Activated CD4-positive, alpha-beta T cell treated with anti-CD3 and anti-CD28 coated beads for 36 hours (primary cell): ENCODE results near the gene MECR. TPM values are rescaled to one million over a fixed set of nuclear protein-coding genes. Genes with fewer than 3 reads are reported as not detected.
"Not testable (repeated sequence)": the region's sequence is repeated elsewhere in the genome, so short reads cannot be mapped to it uniquely, and the experiment has no call there.

ENCODE experiments used
- ATAC-seq: fragments of 200-7000 bp; cut with Tn5 transposase; one replicate; pipeline ENCODE4 v1.10.0; 2021; ENCODE audit warnings: mild to moderate bottlenecking, moderate library complexity
- CTCF ChIA-PET: fragments of 350-600 bp; sonication (Branson Sonifier 250); formaldehyde crosslinking; loops from one replicate; lab custom pipeline; 2021; ENCODE audit warnings: antibody characterized with exemption; lab: Charles Lee
- POLR2A ChIA-PET: fragments of 350-600 bp; sonication (Branson Sonifier 250); formaldehyde crosslinking; loops from one replicate; lab custom pipeline; 2021; ENCODE audit warnings: antibody characterized with exemption, inconsistent platforms; lab: Charles Lee
- DNase-seq: peaks from one replicate; pipeline ENCODE4 v3.0.0-alpha.2; 2020
- H3K27ac Mint-ChIP-seq: one replicate; pipeline ENCODE4 v1.8.0; 2021; ENCODE audit warnings: mixed read lengths
- H3K27me3 Mint-ChIP-seq: one replicate; pipeline ENCODE4 v1.8.0; 2021; ENCODE audit warnings: mixed read lengths
- H3K36me3 Mint-ChIP-seq: one replicate; pipeline ENCODE4 v1.8.0; 2021; ENCODE audit warnings: low read depth, mixed read lengths
- H3K4me1 Mint-ChIP-seq: one replicate; pipeline ENCODE4 v1.8.0; 2021; ENCODE audit warnings: mixed read lengths
- H3K4me3 Mint-ChIP-seq: one replicate; pipeline ENCODE4 v1.8.0; 2021; ENCODE audit warnings: mild to moderate bottlenecking, moderate library complexity, mixed read lengths
- H3K9me3 Mint-ChIP-seq: one replicate; pipeline ENCODE4 v1.8.0; 2021; ENCODE audit warnings: low read depth, mixed read lengths
- intact Hi-C, 2 experiments: fragments of 100-400 bp; cut with DNase I in 1 of 2; cut with micrococcal nuclease in 1 of 2; formaldehyde crosslinking; loops; one replicate each; pipeline versions ENCODE4 v1.14.2 to v1.15.1; 2022 to 2024; cut with DNase I, micrococcal nuclease
- total RNA-seq, 2 experiments: library from RNA; stranded (reverse); gene quantifications; one replicate each; pipeline ENCODE4 v1.2.3, GENCODE V29; 2021

MECR gene
- total RNA-seq, 2 experiments from 2014 or later: 41.3 to 43.1 TPM

GRCh38 chr1:29167904-29168303 lies 62.8 kb downstream of the MECR start:
- Mint-ChIP-seq H3K27me3 (no peaks in the 10 kb centered on the region), H3K27ac (no peak overlapping the region)

GRCh38 chr1:29166291-29166878 lies 64.3 kb downstream of the MECR start:
- no peak for ATAC-seq
- ChIA-PET CTCF (interaction anchor here (1.0 to 1.6 kb wide), 4 partner anchors 16 to 448 kb away, joined by 3 to 7 read pairs (median 3); partner anchors contain the start of gene SRSF4), POLR2A (interaction anchor here (0.6 to 1.6 kb wide), 2 partner anchors 16 to 281 kb away, joined by 4 to 8 read pairs; partner anchors contain the start of gene SRSF4)
- no peaks in the 10 kb centered on the region for H3K27me3 Mint-ChIP-seq
- intact Hi-C loops: no loop called here
- no peak for DNase-seq
- peaks cover 40% of the 10 kb centered on the region for H3K36me3 Mint-ChIP-seq
- peaks cover 65% of the 10 kb centered on the region for H3K4me1 Mint-ChIP-seq
- no peak overlapping the region for H3K27ac Mint-ChIP-seq
- H3K9me3 Mint-ChIP-seq: no peaks in the 10 kb centered on the region
- H3K4me3 Mint-ChIP-seq: no peak overlapping the region

More at GRCh38 chr1:29167904-29168303, 62.8 kb downstream of the MECR start:
- ATAC-seq (no peak), DNase-seq (no peak)
- no peaks in the 10 kb centered on the region for H3K9me3 Mint-ChIP-seq
- H3K4me1 Mint-ChIP-seq: peaks cover 74% of the 10 kb centered on the region
- H3K4me3 Mint-ChIP-seq: no peak overlapping the region
- ChIA-PET CTCF (interaction anchor here (0.6 to 1.6 kb wide), 4 partner anchors 30 to 148 kb away, joined by 3 to 7 read pairs (median 4); no protein-coding TSS in a partner anchor), POLR2A (interaction anchor here (1.6 kb wide), 1 partner anchor 14 kb away, joined by 8 read pairs; the partner anchor contains the start of gene SRSF4)
- intact Hi-C loops: no loop called here
- H3K36me3 Mint-ChIP-seq: peaks cover 49% of the 10 kb centered on the region

GRCh38 chr1:29164588-29164987 lies 66.1 kb downstream of the MECR start:
- intact Hi-C loops: no loop called here

GRCh38 chr1:29162476-29163138 lies 68.1 kb downstream of the MECR start:
- DNase-seq (no peak), ATAC-seq (no peak)
- intact Hi-C loops: no loop called here
- ChIA-PET CTCF (no interaction called here), POLR2A (no interaction called here)
- Mint-ChIP-seq H3K4me1 (peaks cover 34% of the 10 kb centered on the region), H3K4me3 (no peak overlapping the region), H3K36me3 (peaks cover 38% of the 10 kb centered on the region), H3K27me3 (no peaks in the 10 kb centered on the region), H3K9me3 (no peaks in the 10 kb centered on the region), H3K27ac (peak overlapping the region; percentile 31)

More at GRCh38 chr1:29164588-29164987, 66.1 kb downstream of the MECR start:
- Mint-ChIP-seq H3K9me3 (no peaks in the 10 kb centered on the region), H3K4me1 (peaks cover 47% of the 10 kb centered on the region), H3K4me3 (no peak overlapping the region), H3K27ac (no peak overlapping the region), H3K36me3 (peaks cover 36% of the 10 kb centered on the region), H3K27me3 (no peaks in the 10 kb centered on the region)
- ChIA-PET CTCF (interaction anchor here (0.7 kb wide), 1 partner anchor 40 kb away, joined by 3 read pairs; no protein-coding TSS in a partner anchor), POLR2A (interaction anchor here (0.6 kb wide), 1 partner anchor 10 kb away, joined by 3 read pairs; no protein-coding TSS in a partner anchor)
- DNase-seq: no peak
- ATAC-seq: no peak

- CTCF ChIA-PET: no interaction called here
- ATAC-seq (no peak), DNase-seq (no peak)
- no peaks in the 10 kb centered on the region for H3K9me3 Mint-ChIP-seq
- no peaks in the 10 kb centered on the region for H3K27me3 Mint-ChIP-seq
- POLR2A ChIA-PET: no interaction called here
- H3K4me3 Mint-ChIP-seq: no peak overlapping the region
- H3K36me3 Mint-ChIP-seq: peaks cover 37% of the 10 kb centered on the region
- peaks cover 31% of the 10 kb centered on the region for H3K4me1 Mint-ChIP-seq
- intact Hi-C loops: no loop called here
- no peak overlapping the region for H3K27ac Mint-ChIP-seq
Measured at GRCh38 chr1:29162025-29162424, 68.7 kb downstream of the MECR start.

- Mint-ChIP-seq H3K27me3 (no peaks in the 10 kb centered on the region), H3K36me3 (peaks cover 41% of the 10 kb centered on the region), H3K27ac (no peak overlapping the region), H3K9me3 (no peaks in the 10 kb centered on the region), H3K4me1 (peaks cover 17% of the 10 kb centered on the region), H3K4me3 (no peak overlapping the region)
- ATAC-seq: no peak
- POLR2A ChIA-PET: interaction anchor here (0.6 kb wide), 1 partner anchor 10 kb away, joined by 4 read pairs; no protein-coding TSS in a partner anchor
- DNase-seq: no peak
- CTCF ChIA-PET: interaction anchor here (1.5 kb wide), 1 partner anchor 43 kb away, joined by 4 read pairs; no protein-coding TSS in a partner anchor
- intact Hi-C loops: no loop called here
Measured at GRCh38 chr1:29159773-29160172, 71.0 kb downstream of the MECR start.

- ChIA-PET POLR2A (interaction anchor here (0.9 kb wide), 1 partner anchor 115 kb away, joined by 3 read pairs; no protein-coding TSS in a partner anchor), CTCF (no interaction called here)
- no peak for ATAC-seq
- intact Hi-C loops: no loop called here
- no peaks in the 10 kb centered on the region for H3K4me1 Mint-ChIP-seq
- no peaks in the 10 kb centered on the region for H3K27me3 Mint-ChIP-seq
- no peak for DNase-seq
- H3K9me3 Mint-ChIP-seq: no peaks in the 10 kb centered on the region
- H3K27ac Mint-ChIP-seq: no peak overlapping the region
- peaks cover 60% of the 10 kb centered on the region for H3K36me3 Mint-ChIP-seq
- no peak overlapping the region for H3K4me3 Mint-ChIP-seq
Measured at GRCh38 chr1:29157269-29157601, 73.5 kb downstream of the MECR start.

- ChIA-PET CTCF (interaction anchor here (0.6 kb wide), 1 partner anchor 318 kb away, joined by 5 read pairs; no protein-coding TSS in a partner anchor), POLR2A (interaction anchor here (0.9 kb wide), 1 partner anchor 114 kb away, joined by 3 read pairs; no protein-coding TSS in a partner anchor)
- no peaks in the 10 kb centered on the region for H3K4me1 Mint-ChIP-seq
- no peaks in the 10 kb centered on the region for H3K9me3 Mint-ChIP-seq
- ATAC-seq (no peak), DNase-seq (no peak)
- no peaks in the 10 kb centered on the region for H3K27me3 Mint-ChIP-seq
- H3K4me3 Mint-ChIP-seq: no peak overlapping the region
- intact Hi-C loops: no loop called here
- peaks cover 62% of the 10 kb centered on the region for H3K36me3 Mint-ChIP-seq
- no peak overlapping the region for H3K27ac Mint-ChIP-seq
Measured at GRCh38 chr1:29156543-29157268, 74.0 kb downstream of the MECR start.

- ChIA-PET POLR2A (no interaction called here), CTCF (interaction anchor here (0.6 to 1.6 kb wide), 3 partner anchors 9 to 270 kb away, joined by 3 read pairs; no protein-coding TSS in a partner anchor)
- H3K36me3 Mint-ChIP-seq: peaks cover 84% of the 10 kb centered on the region
- intact Hi-C loops: no loop called here
- no peaks in the 10 kb centered on the region for H3K9me3 Mint-ChIP-seq
- H3K27ac Mint-ChIP-seq: no peak overlapping the region
- DNase-seq: no peak
- no peaks in the 10 kb centered on the region for H3K4me1 Mint-ChIP-seq
- H3K4me3 Mint-ChIP-seq: no peak overlapping the region
- H3K27me3 Mint-ChIP-seq: no peaks in the 10 kb centered on the region
- no peak for ATAC-seq
Measured at GRCh38 chr1:29152046-29152805, 78.5 kb downstream of the MECR start.

- CTCF ChIA-PET, DNase-seq, H3K4me1 Mint-ChIP-seq, H3K4me3 Mint-ChIP-seq, ATAC-seq, H3K9me3 Mint-ChIP-seq, H3K27me3 Mint-ChIP-seq, intact Hi-C loops, POLR2A ChIA-PET, H3K27ac Mint-ChIP-seq: not testable (repeated sequence)
- peaks cover 92% of the 10 kb centered on the region for H3K36me3 Mint-ChIP-seq
Measured at GRCh38 chr1:29150346-29150745, 80.4 kb downstream of the MECR start.
